ENCODE results near the gene OR4K14.

The OR4K14 gene, protein sequence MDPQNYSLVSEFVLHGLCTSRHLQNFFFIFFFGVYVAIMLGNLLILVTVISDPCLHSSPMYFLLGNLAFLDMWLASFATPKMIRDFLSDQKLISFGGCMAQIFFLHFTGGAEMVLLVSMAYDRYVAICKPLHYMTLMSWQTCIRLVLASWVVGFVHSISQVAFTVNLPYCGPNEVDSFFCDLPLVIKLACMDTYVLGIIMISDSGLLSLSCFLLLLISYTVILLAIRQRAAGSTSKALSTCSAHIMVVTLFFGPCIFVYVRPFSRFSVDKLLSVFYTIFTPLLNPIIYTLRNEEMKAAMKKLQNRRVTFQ

GRCh38 chr14:20019257-20019865, at the start of gene OR4K14:
TSS of gene OR4K14 (minus strand) at chr14:20019307. CDS start at chr14:20015193, 4,114 bp downstream.
- no peak for DNase-seq (ENCODE audit: low read depth)

GRCh38 chr14:20059745-20060144, 40.6 kb upstream of the OR4K14 start, which contains the start of gene OR4L1:
TSS of gene OR4L1 (plus strand) at chr14:20060045. CDS start at chr14:20060045, 0 bp downstream.
- no peak for DNase-seq (ENCODE audit: low read depth)
- TF ChIP-seq CTCF (IDR thresholded peaks at IDR 0.05; ENCODE audit: low read length, missing control alignments), result no peak
- no peak within 1 kb of the TSS for H3K4me3 ChIP-seq (replicated peaks; ENCODE audit: low read depth, low read length)

More at GRCh38 chr14:20019257-20019865, at the start of gene OR4K14:
- no peak for TF ChIP-seq CTCF (IDR thresholded peaks at IDR 0.05; ENCODE audit: low read length, missing control alignments)
- H3K4me3 ChIP-seq (replicated peaks; ENCODE audit: low read depth, low read length), result no peak within 1 kb of the TSS

DNA sequence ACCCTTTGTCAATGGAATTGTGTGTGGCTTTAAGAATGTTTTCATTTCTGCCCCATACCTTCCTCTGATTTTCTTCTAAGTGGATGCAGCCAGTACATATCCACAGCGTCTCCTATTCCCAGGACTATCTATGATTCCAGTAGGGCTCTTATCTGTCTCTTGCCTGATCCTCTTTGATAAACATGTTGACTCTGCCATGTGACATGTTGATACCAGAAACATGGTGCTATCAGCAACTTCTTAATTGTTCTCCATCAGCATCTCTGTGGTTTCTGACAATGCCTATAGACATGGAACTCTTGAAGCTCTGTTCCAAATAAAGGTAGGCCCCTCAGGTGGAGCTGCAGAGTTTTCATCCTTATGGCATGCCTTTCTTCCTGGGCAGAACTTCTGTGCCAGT, 29.1 kb upstream of the OR4K14 start:
- no peak overlapping the region for H3K4me3 ChIP-seq (replicated peaks; ENCODE audit: low read depth, low read length)
- DNase-seq (ENCODE audit: low read depth), result no peak
- no peak for TF ChIP-seq CTCF (IDR thresholded peaks at IDR 0.05; ENCODE audit: low read length, missing control alignments)

DNA sequence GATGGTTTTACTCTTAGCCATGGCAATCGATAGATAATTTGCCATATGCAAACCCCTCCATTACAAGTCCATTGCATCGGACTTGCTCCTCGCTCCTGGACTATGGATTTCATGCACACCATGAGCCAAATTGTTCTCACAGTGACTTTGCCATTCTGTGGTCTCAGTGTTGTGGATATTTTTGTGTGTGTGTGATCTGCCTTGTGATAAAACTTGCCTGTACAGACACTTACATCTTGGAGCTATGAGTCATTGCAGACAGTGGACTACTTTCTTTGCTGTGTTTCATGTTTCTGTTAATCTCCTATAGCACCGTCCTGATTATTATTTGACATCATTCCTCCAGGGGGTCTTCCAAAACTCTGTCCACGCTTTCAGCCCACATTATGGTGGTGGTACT, 25.1 kb upstream of the OR4K14 start:
- DNase-seq (ENCODE audit: low read depth), result no peak
- H3K4me3 ChIP-seq (replicated peaks; ENCODE audit: low read depth, low read length), result no peak overlapping the region
- TF ChIP-seq CTCF (IDR thresholded peaks at IDR 0.05; ENCODE audit: low read length, missing control alignments), result no peak

- no peak within 1 kb of the TSS for H3K4me3 ChIP-seq (replicated peaks; ENCODE audit: low read depth, low read length)
- TF ChIP-seq CTCF (IDR thresholded peaks at IDR 0.05; ENCODE audit: low read length, missing control alignments), result no peak
- no peak for DNase-seq (ENCODE audit: low read depth)
Observed at GRCh38 chr14:20035938-20036337, 16.8 kb upstream of the OR4K14 start, which contains the start of gene OR4K13. TSS of gene OR4K13 (minus strand) at chr14:20036038. CDS start at chr14:20034758, 1,280 bp downstream.

GRCh38 chr14:20035449-20035848, 16.3 kb upstream of the OR4K14 start:
- DNase-seq (ENCODE audit: low read depth), result no peak
- H3K4me3 ChIP-seq (replicated peaks; ENCODE audit: low read depth, low read length), result no peak overlapping the region
- TF ChIP-seq CTCF (IDR thresholded peaks at IDR 0.05; ENCODE audit: low read length, missing control alignments), result no peak
